ENCODE data around the gene STAG1. TPM values are rescaled to one million over a fixed set of nuclear protein-coding genes. Genes with fewer than 3 reads are reported as not detected.
A peak's percentile ranks its signal among the peaks of the same experiment; 100 is the strongest.

Gene STAG1
- total and polyA plus RNA-seq, 2 of the 13 experiments (the other 11 are each of a cell fraction or from before 2014, with no cell fraction given), result 6.2 to 25.9 TPM

DNA sequence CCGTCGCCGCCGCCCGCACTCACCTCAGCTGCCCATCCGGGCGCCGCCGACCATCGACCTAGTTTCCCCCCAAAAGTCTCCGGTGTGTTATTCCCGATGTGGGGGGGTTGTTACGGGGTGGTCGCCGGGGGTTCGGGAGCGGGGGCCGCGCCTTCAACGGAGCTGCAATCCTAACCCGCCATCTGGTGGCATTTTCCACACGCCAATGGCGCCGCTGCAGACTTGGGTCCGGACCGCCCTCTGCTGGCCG is at the start of gene STAG1 (continued):
- TF ChIP-seq, protein P1, sequence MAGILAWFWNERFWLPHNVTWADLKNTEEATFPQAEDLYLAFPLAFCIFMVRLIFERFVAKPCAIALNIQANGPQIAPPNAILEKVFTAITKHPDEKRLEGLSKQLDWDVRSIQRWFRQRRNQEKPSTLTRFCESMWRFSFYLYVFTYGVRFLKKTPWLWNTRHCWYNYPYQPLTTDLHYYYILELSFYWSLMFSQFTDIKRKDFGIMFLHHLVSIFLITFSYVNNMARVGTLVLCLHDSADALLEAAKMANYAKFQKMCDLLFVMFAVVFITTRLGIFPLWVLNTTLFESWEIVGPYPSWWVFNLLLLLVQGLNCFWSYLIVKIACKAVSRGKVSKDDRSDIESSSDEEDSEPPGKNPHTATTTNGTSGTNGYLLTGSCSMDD (CRISPR knock-in tag; IDR thresholded peaks at IDR 0.05), result no peak
- TF ChIP-seq POLR2AphosphoS2 (IDR thresholded peaks at IDR 0.05; ENCODE audit: low read depth, low read length) (no peak), NFKB2 (CRISPR knock-in tag; IDR thresholded peaks at IDR 0.05; ENCODE audit: borderline replicate concordance) (no peak), SMAD9 (CRISPR knock-in tag; IDR thresholded peaks at IDR 0.05) (0 out of 2 replicates have a peak, but pooled peaks have one; percentile 9), DMAP1 (CRISPR knock-in tag; IDR thresholded peaks at IDR 0.05) (no peak), CBX2 (IDR thresholded peaks at IDR 0.05; ENCODE audit: low read depth, low read length) (no peak), CBX2 (CRISPR knock-in tag; IDR thresholded peaks at IDR 0.05; ENCODE audit: low read depth) (no peak), ZC3H4 (CRISPR knock-in tag; IDR thresholded peaks at IDR 0.05; ENCODE audit: borderline replicate concordance) (no peak), ARHGAP35 (CRISPR knock-in tag; IDR thresholded peaks at IDR 0.05; ENCODE audit: borderline replicate concordance) (no peak), TCF7 (IDR thresholded peaks at IDR 0.05; ENCODE audit: low read depth) (0 out of 2 replicates have a peak, but pooled peaks have one; percentile 5), ZBTB7B (CRISPR knock-in tag; IDR thresholded peaks at IDR 0.05) (peak; percentile 81), KAT8 (CRISPR knock-in tag; IDR thresholded peaks at IDR 0.05) (no peak), POLR2G (IDR thresholded peaks at IDR 0.05; ENCODE audit: low read depth, low read length) (no peak), HOXA7 (CRISPR knock-in tag; IDR thresholded peaks at IDR 0.05) (no peak), KLF15 (CRISPR knock-in tag; IDR thresholded peaks at IDR 0.05; ENCODE audit: borderline replicate concordance) (no peak), HNF4G (IDR thresholded peaks at IDR 0.05; ENCODE audit: borderline replicate concordance, low read depth, low read length) (no peak), HNF4G (CRISPR knock-in tag; IDR thresholded peaks at IDR 0.05; ENCODE audit: borderline replicate concordance, low read depth) (no peak), SALL2 (CRISPR knock-in tag; IDR thresholded peaks at IDR 0.05) (peak; percentile 65; the same call in 1 of the 2 replicates), ZFYVE20 (CRISPR knock-in tag; IDR thresholded peaks at IDR 0.05; ENCODE audit: borderline replicate concordance, low read depth) (no peak), MED1 (CRISPR knock-in tag; IDR thresholded peaks at IDR 0.05) (no peak), NAIF1 (CRISPR knock-in tag; IDR thresholded peaks at IDR 0.05; ENCODE audit: borderline replicate concordance) (no peak), SMC3 (IDR thresholded peaks at IDR 0.05; ENCODE audit: low read length) (peak; percentile 59; the same call in 1 of the 2 replicates), HOXD1 (CRISPR knock-in tag; IDR thresholded peaks at IDR 0.05) (no peak), TGIF2 (CRISPR knock-in tag; IDR thresholded peaks at IDR 0.05) (no peak), PHF20 (CRISPR knock-in tag; IDR thresholded peaks at IDR 0.05) (no peak), SMAD3 (CRISPR knock-in tag; IDR thresholded peaks at IDR 0.05) (no peak), ZNF792 (CRISPR knock-in tag; IDR thresholded peaks at IDR 0.05) (no peak; the same call in 1 of the 2 replicates)
- TF ChIP-seq, protein P2, sequence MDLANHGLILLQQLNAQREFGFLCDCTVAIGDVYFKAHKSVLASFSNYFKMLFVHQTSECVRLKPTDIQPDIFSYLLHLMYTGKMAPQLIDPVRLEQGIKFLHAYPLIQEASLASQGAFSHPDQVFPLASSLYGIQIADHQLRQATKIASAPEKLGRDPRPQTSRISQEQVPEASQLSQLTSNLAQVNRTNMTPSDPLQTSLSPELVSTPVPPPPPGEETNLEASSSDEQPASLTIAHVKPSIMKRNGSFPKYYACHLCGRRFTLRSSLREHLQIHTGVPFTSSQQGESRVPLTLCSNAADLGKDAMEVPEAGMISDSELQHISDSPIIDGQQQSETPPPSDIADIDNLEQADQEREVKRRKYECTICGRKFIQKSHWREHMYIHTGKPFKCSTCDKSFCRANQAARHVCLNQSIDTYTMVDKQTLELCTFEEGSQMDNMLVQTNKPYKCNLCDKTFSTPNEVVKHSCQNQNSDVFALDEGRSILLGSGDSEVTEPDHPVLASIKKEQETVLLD (CRISPR knock-in tag; IDR thresholded peaks at IDR 0.05; ENCODE audit: low read depth), result no peak; the same call in 1 of the 2 replicates
- TF ChIP-seq, protein P3, sequence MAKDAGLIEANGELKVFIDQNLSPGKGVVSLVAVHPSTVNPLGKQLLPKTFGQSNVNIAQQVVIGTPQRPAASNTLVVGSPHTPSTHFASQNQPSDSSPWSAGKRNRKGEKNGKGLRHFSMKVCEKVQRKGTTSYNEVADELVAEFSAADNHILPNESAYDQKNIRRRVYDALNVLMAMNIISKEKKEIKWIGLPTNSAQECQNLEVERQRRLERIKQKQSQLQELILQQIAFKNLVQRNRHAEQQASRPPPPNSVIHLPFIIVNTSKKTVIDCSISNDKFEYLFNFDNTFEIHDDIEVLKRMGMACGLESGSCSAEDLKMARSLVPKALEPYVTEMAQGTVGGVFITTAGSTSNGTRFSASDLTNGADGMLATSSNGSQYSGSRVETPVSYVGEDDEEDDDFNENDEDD (CRISPR knock-in tag; IDR thresholded peaks at IDR 0.05; ENCODE audit: borderline replicate concordance), result no peak
- TF ChIP-seq, protein P4, sequence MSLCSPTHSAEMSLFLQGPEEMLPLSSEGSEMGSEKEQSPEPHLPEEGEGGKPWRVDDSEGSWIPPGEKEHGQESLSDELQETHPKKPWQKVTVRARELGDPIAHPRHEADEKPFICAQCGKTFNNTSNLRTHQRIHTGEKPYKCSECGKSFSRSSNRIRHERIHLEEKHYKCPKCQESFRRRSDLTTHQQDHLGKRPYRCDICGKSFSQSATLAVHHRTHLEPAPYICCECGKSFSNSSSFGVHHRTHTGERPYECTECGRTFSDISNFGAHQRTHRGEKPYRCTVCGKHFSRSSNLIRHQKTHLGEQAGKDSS (CRISPR knock-in tag; IDR thresholded peaks at IDR 0.05; ENCODE audit: borderline replicate concordance, low read depth), result peak; percentile 78; the same call in 1 of the 2 replicates

All from HepG2 (cell line).